Omental fat pad (tissue), 4 donors: Measurements from ENCODE around the gene TANGO6. TPM values are rescaled to one million over a fixed set of nuclear protein-coding genes. Genes with fewer than 3 reads are reported as not detected.
"Not testable (repeated sequence)": the region's sequence is repeated elsewhere in the genome, so short reads cannot be mapped to it uniquely, and the experiment has no call there.

Experiments
- ATAC-seq: fragments of 150-250 bp; one replicate; pipeline ENCODE4 v1.9.1; 2016; ENCODE audit warnings: mild to moderate bottlenecking, moderate library complexity; ENCODE audit not compliant: low FRiP score
- DNase-seq: peaks from one replicate; pipeline ENCODE4 v3.0.0-alpha.2; 2019; ENCODE audit warnings: low spot score
- total RNA-seq, 4 donors: library from RNA; depleted of rRNA; stranded (reverse); fragments of >200 nt; gene quantifications; one replicate each; pipeline ENCODE4 v1.1.0, GENCODE V29; 2016
- TF ChIP-seq, protein P1 (sequence below), 3 donors: fragments of 450-650 bp; IDR thresholded peaks; one replicate each; pipeline ENCODE4 v1.5.1; 2016 to 2017; ENCODE audit warnings: antibody characterized with exemption in 3 of 3, mild to moderate bottlenecking in 3 of 3, moderate library complexity in 2 of 3

The TANGO6 gene
- total RNA-seq, 4 donors from 2014 or later: 15.1 to 26.2 (median 19.8) TPM

DNA sequence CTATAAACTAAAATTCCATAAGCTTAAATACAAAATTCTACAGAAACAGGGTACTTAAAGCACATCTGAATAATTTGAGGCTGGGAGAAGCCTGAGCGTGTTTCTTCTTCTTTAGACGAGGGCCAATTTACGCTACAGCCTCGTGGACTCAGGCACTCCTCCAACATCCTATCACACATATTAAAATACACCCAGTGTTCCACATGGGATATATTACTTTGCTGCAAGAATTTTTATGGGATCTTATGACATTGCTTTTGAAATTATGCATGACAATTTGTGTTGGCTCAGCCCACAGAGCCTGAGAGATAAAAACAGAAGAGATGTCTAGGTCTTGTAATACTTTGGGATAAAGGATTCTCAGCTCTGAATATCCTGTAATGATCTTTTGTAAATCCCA is 3.5 kb upstream of the TANGO6 start:
- DNase-seq: no peak
- no peak for ATAC-seq
- TF ChIP-seq, protein P1, sequence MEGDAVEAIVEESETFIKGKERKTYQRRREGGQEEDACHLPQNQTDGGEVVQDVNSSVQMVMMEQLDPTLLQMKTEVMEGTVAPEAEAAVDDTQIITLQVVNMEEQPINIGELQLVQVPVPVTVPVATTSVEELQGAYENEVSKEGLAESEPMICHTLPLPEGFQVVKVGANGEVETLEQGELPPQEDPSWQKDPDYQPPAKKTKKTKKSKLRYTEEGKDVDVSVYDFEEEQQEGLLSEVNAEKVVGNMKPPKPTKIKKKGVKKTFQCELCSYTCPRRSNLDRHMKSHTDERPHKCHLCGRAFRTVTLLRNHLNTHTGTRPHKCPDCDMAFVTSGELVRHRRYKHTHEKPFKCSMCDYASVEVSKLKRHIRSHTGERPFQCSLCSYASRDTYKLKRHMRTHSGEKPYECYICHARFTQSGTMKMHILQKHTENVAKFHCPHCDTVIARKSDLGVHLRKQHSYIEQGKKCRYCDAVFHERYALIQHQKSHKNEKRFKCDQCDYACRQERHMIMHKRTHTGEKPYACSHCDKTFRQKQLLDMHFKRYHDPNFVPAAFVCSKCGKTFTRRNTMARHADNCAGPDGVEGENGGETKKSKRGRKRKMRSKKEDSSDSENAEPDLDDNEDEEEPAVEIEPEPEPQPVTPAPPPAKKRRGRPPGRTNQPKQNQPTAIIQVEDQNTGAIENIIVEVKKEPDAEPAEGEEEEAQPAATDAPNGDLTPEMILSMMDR (IDR thresholded peaks at IDR 0.05): no peak

DNA sequence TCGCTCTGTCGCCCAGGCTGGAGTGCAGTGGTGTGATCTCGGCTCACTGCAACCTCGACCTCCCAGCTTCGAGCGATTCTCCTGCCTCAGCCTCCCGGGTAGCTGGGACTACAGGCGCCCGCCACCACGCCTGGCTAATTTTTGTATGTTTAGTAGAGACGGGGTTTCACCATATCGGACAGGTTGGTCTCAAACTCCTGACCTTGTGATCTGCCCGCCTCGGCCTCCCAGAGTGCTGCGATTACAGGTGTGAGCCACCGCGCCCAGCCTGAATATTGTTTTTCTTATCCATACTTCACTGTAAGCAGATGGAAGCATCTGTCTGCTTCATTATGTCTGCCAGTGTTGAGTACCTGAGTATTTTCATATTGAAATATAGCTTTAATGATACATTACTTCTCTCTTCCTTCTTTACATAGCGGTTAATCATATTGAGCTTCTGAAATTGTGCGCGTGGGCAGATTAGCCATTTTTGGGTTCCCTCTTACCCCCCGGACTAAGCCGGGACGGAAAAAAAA is 308 bp upstream of the TANGO6 start:
- DNase-seq, ATAC-seq: not testable (repeated sequence)

DNA sequence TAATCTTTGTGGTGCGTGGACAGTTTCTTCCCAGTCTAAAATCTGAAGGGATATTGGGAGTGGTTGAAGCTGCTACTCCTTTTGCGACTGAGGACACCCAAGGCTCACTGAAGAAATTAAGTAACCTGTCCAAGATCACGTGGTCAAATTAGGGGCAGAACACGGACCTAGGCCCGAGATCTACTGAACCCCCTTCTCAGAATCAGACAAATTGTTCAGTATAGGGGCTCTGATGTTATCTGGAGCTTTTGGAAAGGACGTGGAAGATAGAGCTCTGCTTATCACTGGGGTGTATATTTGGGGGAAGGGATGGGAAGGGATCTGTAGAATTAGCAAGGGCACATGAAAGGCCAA is 857 bp downstream of the TANGO6 start:
- TF ChIP-seq, protein P1 (IDR thresholded peaks at IDR 0.05): no peak
- ATAC-seq: no peak

DNA sequence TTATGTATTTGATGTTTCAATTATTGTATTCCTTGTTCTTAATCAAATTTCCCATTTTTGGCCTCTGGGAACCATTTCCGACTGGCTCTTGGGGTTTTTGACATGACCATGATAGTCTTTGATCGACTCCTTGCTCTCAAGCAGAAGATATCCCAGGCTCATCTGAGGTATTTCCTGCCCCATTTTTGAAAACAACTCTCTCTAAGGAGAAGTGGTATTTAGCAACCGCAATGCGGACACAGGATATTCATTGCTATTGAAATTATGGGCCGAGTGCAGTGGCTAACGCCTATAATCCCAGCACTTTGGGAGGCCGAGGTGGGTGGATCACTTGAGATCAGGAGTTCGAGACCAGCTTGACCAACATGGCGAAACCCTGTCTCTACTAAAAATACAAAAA is 5.5 kb downstream of the TANGO6 start:
- TF ChIP-seq, protein P1 (IDR thresholded peaks at IDR 0.05): no peak
- ATAC-seq: no peak
- no peak for DNase-seq

More for the DNA sequence above, 857 bp downstream of the TANGO6 start:
- DNase-seq: no peak

DNA sequence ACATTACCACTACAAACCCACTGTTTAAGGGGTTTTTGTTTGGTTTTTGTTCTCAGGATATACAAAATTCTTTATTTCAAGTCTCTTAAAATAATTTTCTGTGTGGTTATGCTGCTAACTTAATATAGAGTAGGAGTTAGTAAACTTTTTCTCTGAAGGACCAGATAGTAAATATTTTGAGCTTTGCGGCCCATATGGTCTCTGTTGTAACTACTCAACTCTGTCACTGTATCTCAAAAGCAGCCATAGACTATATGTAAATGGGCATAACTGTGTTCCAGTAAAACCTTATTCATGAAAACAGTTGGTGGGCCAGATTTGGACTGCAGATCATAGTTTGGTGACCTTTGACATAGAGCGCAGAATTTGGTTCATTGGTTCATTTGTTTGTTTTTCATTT is 7.2 kb downstream of the TANGO6 start:
- TF ChIP-seq, protein P1 (IDR thresholded peaks at IDR 0.05): no peak
- DNase-seq: no peak
- ATAC-seq: no peak

DNA sequence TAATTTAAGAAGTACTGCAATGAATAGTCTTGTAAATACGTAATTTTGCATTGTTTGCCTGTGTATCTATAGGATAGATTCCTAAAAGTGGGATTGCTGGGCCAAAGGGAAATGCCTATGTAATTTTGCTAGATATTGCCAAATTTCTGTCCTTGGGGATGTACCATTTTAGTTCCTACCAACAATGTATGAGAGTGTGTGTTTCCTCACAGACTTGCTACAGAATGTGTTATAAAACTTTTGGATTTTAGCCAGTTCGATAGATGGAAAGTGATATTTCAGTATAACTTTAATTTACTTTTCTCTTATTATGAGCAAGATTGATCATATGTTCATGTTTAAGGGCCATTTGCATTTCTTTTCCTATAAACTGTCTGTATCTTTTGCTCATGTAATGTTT is 8.3 kb downstream of the TANGO6 start:
- DNase-seq: no peak
- TF ChIP-seq, protein P1 (IDR thresholded peaks at IDR 0.05): no peak
- ATAC-seq: no peak

DNA sequence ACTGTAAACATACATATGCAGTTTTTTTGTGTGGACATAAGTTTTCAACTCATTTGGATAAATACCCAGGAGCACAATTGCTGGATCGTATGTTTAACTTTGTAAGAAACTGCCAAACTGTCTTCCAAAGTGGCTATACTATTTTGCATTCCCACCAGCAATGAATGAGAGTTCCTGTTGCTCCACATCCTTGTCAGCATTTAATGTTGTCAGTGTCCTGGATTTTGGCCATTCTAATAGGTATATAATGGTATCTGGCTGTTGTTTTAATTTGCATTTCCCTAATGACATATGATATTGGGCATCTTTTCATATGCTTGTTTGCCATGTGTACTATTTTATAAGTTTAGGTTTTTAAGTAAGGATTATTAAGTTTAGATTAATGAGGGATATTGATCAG is 14.1 kb downstream of the TANGO6 start:
- DNase-seq (no peak), ATAC-seq (no peak)
- TF ChIP-seq, protein P1 (IDR thresholded peaks at IDR 0.05): no peak

DNA sequence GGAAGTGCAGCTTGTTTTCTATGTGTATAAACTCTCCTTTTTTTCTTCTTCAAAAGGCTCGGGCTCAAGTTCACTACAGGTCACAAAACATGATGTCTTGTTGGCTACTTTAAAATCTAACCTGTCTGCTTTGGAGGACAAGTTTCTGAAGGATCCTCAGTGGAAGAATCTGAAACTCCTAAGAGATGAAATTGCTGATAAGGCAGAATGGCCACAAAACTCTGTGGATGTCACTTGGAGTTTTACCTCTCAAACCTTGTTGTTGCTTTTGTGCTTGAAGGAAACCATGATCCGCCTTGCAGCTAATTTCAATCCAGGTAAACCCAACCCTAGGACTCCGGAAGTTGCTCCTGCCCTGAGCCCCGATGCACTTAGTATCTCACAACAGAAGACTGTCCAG is 16.5 kb downstream of the TANGO6 start:
- TF ChIP-seq, protein P1 (IDR thresholded peaks at IDR 0.05): no peak
- DNase-seq (no peak), ATAC-seq (no peak)
